Measurements from ENCODE around the gene ASAP2.

Gene ASAP2

DNA sequence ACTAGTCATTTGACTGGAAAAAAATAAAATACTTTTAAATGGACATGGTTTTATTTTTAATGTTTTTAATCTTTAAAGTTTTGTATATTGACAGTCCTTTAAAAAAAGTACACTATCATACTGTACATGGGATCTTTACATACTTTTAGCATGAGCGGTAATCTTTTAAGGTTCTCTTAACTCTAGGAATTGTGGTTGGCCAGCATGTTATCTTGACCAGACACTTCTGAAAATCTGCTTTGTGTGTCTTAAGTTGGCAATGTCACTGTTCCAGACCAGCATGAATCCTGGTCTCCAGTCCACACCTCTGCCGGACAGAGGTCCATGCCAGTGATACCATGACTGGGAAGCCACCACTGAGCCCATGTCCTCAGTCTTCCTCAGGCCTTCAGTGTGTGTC lies 199.0 kb downstream of the ASAP2 start:
- Histone ChIP-seq H3K4me1 (ENCODE audit: low read depth, poor library complexity, severe bottlenecking) (no peaks in the 10 kb centered on the region), H3K36me3 (ENCODE audit: insufficient read depth) (no peaks in the 10 kb centered on the region), H4K20me1 (ENCODE audit: insufficient read depth) (no peaks in the 10 kb centered on the region), H3K9ac (no peak overlapping the region), H2AFZ (ENCODE audit: low read depth) (no peak overlapping the region), H3K27ac (no peak overlapping the region), H3K27me3 (ENCODE audit: insufficient read depth, low read depth) (no peaks in the 10 kb centered on the region), H3K4me2 (no peak overlapping the region), H3K79me2 (ENCODE audit: insufficient read depth, low read depth) (no peaks in the 10 kb centered on the region), H3K4me3 (IDR thresholded peaks at IDR 0.05; ENCODE audit: insufficient read depth, low read depth, low read length) (no peak overlapping the region)
- TF ChIP-seq, protein P1, sequence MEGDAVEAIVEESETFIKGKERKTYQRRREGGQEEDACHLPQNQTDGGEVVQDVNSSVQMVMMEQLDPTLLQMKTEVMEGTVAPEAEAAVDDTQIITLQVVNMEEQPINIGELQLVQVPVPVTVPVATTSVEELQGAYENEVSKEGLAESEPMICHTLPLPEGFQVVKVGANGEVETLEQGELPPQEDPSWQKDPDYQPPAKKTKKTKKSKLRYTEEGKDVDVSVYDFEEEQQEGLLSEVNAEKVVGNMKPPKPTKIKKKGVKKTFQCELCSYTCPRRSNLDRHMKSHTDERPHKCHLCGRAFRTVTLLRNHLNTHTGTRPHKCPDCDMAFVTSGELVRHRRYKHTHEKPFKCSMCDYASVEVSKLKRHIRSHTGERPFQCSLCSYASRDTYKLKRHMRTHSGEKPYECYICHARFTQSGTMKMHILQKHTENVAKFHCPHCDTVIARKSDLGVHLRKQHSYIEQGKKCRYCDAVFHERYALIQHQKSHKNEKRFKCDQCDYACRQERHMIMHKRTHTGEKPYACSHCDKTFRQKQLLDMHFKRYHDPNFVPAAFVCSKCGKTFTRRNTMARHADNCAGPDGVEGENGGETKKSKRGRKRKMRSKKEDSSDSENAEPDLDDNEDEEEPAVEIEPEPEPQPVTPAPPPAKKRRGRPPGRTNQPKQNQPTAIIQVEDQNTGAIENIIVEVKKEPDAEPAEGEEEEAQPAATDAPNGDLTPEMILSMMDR (conservative IDR thresholded peaks at IDR 0.05; ENCODE audit: low read depth, low read length): no peak

DNA sequence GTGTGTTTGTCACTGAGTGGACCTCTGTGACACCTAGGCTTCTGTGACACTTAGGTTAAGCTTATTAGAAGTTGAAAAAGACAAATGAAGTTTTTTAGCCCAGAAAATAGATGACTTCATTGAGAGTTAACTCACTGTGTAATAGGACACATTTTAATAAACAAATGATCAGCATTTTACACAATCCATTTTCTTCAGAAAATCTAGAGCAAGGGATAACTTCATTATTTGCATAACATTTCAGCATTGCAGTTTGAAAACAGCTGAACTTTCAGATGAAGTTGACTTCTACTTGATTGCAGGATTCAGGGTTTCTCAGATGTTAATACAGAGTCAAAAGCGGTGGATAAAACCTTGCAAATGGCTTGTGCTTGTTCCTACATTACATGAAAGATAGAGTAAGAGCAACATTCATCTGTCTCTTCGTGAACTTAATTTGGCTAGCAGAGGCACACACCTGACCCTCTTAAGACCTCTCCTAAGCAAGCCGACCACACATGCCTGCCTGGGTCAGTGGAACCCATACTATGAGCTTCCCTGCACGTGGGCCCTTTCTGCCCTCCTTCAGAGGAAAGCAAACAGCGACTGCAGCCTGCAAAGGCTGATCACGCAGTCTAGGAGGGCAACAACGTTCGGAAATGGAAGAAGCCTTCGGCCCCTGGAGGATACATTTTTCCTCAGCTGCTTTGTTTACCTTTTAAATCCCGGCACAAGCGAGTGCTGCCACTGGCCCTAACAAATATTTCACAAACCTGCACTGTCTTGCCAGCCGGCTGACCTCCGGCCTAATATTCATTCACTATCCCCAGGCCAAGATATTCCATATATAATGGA lies 200.1 kb downstream of the ASAP2 start:
- Histone ChIP-seq H3K4me2 (no peak overlapping the region), H4K20me1 (ENCODE audit: insufficient read depth) (no peaks in the 10 kb centered on the region), H3K79me2 (ENCODE audit: insufficient read depth, low read depth) (no peaks in the 10 kb centered on the region), H3K27ac (no peak overlapping the region), H2AFZ (ENCODE audit: low read depth) (no peak overlapping the region), H3K27me3 (ENCODE audit: insufficient read depth, low read depth) (no peaks in the 10 kb centered on the region), H3K9ac (no peak overlapping the region), H3K4me3 (IDR thresholded peaks at IDR 0.05; ENCODE audit: insufficient read depth, low read depth, low read length) (no peak overlapping the region), H3K36me3 (ENCODE audit: insufficient read depth) (no peaks in the 10 kb centered on the region), H3K4me1 (ENCODE audit: low read depth, poor library complexity, severe bottlenecking) (no peaks in the 10 kb centered on the region)
- TF ChIP-seq, protein P1 (conservative IDR thresholded peaks at IDR 0.05; ENCODE audit: low read depth, low read length): no peak

DNA sequence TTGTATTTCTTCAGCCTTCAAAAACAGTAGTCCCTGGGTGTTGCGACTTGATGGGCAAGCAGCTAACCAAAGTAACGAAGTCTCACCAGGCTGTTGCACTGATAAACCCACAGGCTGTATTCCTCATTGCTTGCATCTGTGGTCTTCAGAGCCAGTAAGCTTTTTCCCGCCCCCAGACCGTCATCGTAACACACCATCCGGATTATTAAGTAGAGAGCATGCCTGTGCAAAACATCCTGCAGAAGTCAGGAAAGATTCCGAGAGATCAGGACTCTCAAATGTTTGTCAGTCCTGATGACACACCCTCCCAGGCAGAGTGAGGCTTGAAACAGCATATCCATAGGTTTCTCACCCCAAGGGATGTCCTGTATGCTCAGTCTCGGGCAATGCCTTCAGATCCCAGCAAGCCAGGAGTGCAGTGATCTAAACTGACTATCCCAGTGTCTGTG lies 200.8 kb downstream of the ASAP2 start:
- Histone ChIP-seq H3K4me2 (no peak overlapping the region), H3K27ac (no peak overlapping the region), H3K79me2 (ENCODE audit: insufficient read depth, low read depth) (no peaks in the 10 kb centered on the region), H3K4me1 (ENCODE audit: low read depth, poor library complexity, severe bottlenecking) (no peaks in the 10 kb centered on the region), H3K27me3 (ENCODE audit: insufficient read depth, low read depth) (no peaks in the 10 kb centered on the region), H3K4me3 (IDR thresholded peaks at IDR 0.05; ENCODE audit: insufficient read depth, low read depth, low read length) (no peak overlapping the region), H3K9ac (no peak overlapping the region), H3K36me3 (ENCODE audit: insufficient read depth) (no peaks in the 10 kb centered on the region), H4K20me1 (ENCODE audit: insufficient read depth) (no peaks in the 10 kb centered on the region), H2AFZ (ENCODE audit: low read depth) (no peak overlapping the region)
- TF ChIP-seq, protein P1 (conservative IDR thresholded peaks at IDR 0.05; ENCODE audit: low read depth, low read length): no peak

DNA sequence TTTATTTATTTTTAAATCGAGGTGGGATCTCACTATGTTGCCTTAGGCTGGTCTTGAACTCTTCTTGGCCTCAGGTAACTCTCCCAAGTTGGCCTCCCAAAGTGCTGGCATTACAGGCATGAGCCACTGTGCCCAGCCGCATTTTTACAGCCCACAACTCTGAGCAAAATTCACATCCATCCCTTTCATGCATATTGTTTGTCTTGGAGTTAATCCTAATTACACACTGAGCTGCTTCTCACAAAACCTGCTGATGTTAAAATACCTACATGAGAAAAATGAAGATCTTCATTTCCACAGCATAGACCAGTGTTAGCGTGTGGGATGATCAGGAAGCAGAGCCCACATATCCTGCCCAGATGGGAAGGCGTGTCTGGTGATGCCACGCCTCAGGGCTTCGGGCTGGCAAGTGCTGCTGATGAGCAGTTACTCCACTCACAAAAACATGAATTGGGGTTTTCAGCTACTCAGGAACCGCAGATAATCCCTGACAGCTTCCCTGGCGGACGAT lies 202.1 kb downstream of the ASAP2 start:
- Histone ChIP-seq H3K4me3 (IDR thresholded peaks at IDR 0.05; ENCODE audit: insufficient read depth, low read depth, low read length) (no peak overlapping the region), H3K4me1 (ENCODE audit: low read depth, poor library complexity, severe bottlenecking) (no peaks in the 10 kb centered on the region), H3K9ac (no peak overlapping the region), H3K27ac (no peak overlapping the region), H3K4me2 (no peak overlapping the region), H3K27me3 (ENCODE audit: insufficient read depth, low read depth) (no peaks in the 10 kb centered on the region), H3K79me2 (ENCODE audit: insufficient read depth, low read depth) (no peaks in the 10 kb centered on the region), H4K20me1 (ENCODE audit: insufficient read depth) (no peaks in the 10 kb centered on the region), H2AFZ (ENCODE audit: low read depth) (no peak overlapping the region), H3K36me3 (ENCODE audit: insufficient read depth) (no peaks in the 10 kb centered on the region)
- TF ChIP-seq, protein P1 (conservative IDR thresholded peaks at IDR 0.05; ENCODE audit: low read depth, low read length): no peak

Measured in KMS-11 (cell line).